ENCODE measurements around the gene ZEB1. TPM values are rescaled to one million over a fixed set of nuclear protein-coding genes. Genes with fewer than 3 reads are reported as not detected.

The ZEB1 gene
- total and polyA plus RNA-seq, 2 donors (not counting 1 experiment from before 2014, with no cell fraction given), result 73.7 to 221 TPM

DNA sequence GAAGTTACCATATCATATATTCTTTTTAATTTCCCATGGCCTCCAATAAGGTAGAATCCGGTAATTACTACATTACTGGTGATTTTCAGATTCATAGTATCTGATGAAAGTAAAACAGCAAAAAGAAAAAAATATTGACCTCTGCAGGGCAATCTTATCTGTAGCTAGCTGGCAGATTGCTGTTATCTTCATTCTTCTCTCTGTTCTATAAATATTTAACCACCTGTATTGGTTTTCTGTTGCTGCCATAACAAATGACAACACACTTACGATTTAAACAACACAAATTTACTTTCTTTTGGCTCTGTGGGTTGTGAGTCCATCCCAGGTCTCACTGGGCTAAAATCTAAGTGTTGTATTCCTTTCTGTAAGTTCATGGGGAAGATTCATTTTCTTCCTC lies 164.5 kb downstream of the ZEB1 start:
- Histone ChIP-seq H3K27me3 (ENCODE audit: control insufficient read depth, insufficient read depth, low read length) (no peaks in the 10 kb centered on the region), H3K4me2 (ENCODE audit: extremely low read depth, insufficient read depth, low read length) (no peak overlapping the region), H3K36me3 (ENCODE audit: control insufficient read depth, insufficient read depth, low read length) (no peaks in the 10 kb centered on the region), H3K9me3 (ENCODE audit: control insufficient read depth, insufficient read depth, low read depth, low read length) (no peaks in the 10 kb centered on the region), H3K9ac (ENCODE audit: insufficient read depth, low read length) (no peak overlapping the region), H4K20me1 (ENCODE audit: control insufficient read depth, extremely low read depth, insufficient read depth, low read length) (no peaks in the 10 kb centered on the region), H3K4me1 (ENCODE audit: control insufficient read depth, extremely low read depth, insufficient read depth, low read length) (no peaks in the 10 kb centered on the region), H3K79me2 (ENCODE audit: control insufficient read depth, insufficient read depth, low read length) (peaks cover 23% of the 10 kb centered on the region), H3K4me3 (replicated peaks in 1 of 4; ENCODE audit: control extremely low read depth in 1 of 4, insufficient read depth in 1 of 4, low read depth in 3 of 4, low read length in 4 of 4) (no peak overlapping the region), H2AFZ (ENCODE audit: low read length) (no peak overlapping the region), H3K27ac (ENCODE audit: insufficient read depth, low read length) (no peak overlapping the region)
- TF ChIP-seq, protein P1, sequence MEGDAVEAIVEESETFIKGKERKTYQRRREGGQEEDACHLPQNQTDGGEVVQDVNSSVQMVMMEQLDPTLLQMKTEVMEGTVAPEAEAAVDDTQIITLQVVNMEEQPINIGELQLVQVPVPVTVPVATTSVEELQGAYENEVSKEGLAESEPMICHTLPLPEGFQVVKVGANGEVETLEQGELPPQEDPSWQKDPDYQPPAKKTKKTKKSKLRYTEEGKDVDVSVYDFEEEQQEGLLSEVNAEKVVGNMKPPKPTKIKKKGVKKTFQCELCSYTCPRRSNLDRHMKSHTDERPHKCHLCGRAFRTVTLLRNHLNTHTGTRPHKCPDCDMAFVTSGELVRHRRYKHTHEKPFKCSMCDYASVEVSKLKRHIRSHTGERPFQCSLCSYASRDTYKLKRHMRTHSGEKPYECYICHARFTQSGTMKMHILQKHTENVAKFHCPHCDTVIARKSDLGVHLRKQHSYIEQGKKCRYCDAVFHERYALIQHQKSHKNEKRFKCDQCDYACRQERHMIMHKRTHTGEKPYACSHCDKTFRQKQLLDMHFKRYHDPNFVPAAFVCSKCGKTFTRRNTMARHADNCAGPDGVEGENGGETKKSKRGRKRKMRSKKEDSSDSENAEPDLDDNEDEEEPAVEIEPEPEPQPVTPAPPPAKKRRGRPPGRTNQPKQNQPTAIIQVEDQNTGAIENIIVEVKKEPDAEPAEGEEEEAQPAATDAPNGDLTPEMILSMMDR (conservative IDR thresholded peaks at IDR 0.05 in 1 of 2, IDR thresholded peaks at IDR 0.05 in 1 of 2; ENCODE audit: low read depth in 1 of 2, low read length in 2 of 2), result no peak
- TF ChIP-seq EZH2 (IDR thresholded peaks at IDR 0.05; ENCODE audit: low read length, missing control alignments), result no peak
- DNase-seq (ENCODE audit: low read depth in 2 of 2), result no peak

- Histone ChIP-seq H3K27me3 (ENCODE audit: control insufficient read depth, insufficient read depth, low read length) (no peaks in the 10 kb centered on the region), H3K4me1 (ENCODE audit: control insufficient read depth, extremely low read depth, insufficient read depth, low read length) (no peaks in the 10 kb centered on the region), H4K20me1 (ENCODE audit: control insufficient read depth, extremely low read depth, insufficient read depth, low read length) (no peaks in the 10 kb centered on the region), H3K27ac (ENCODE audit: insufficient read depth, low read length) (no peak overlapping the region), H3K9ac (ENCODE audit: insufficient read depth, low read length) (no peak overlapping the region), H3K79me2 (ENCODE audit: control insufficient read depth, insufficient read depth, low read length) (peaks cover 29% of the 10 kb centered on the region), H3K4me3 (replicated peaks in 1 of 4; ENCODE audit: control extremely low read depth in 1 of 4, insufficient read depth in 1 of 4, low read depth in 3 of 4, low read length in 4 of 4) (no peak overlapping the region), H3K9me3 (ENCODE audit: control insufficient read depth, insufficient read depth, low read depth, low read length) (no peaks in the 10 kb centered on the region), H3K4me2 (ENCODE audit: extremely low read depth, insufficient read depth, low read length) (no peak overlapping the region), H3K36me3 (ENCODE audit: control insufficient read depth, insufficient read depth, low read length) (no peaks in the 10 kb centered on the region), H2AFZ (ENCODE audit: low read length) (no peak overlapping the region)
- DNase-seq (ENCODE audit: low read depth in 2 of 2), result peak; percentile 55 to 58
- TF ChIP-seq, protein P1 (conservative IDR thresholded peaks at IDR 0.05 in 1 of 2, IDR thresholded peaks at IDR 0.05 in 1 of 2; ENCODE audit: low read depth in 1 of 2, low read length in 2 of 2), result no peak
- TF ChIP-seq EZH2 (IDR thresholded peaks at IDR 0.05; ENCODE audit: low read length, missing control alignments), result no peak
Measured at GRCh38 chr10:31484431-31485135, 165.6 kb downstream of the ZEB1 start.

DNA sequence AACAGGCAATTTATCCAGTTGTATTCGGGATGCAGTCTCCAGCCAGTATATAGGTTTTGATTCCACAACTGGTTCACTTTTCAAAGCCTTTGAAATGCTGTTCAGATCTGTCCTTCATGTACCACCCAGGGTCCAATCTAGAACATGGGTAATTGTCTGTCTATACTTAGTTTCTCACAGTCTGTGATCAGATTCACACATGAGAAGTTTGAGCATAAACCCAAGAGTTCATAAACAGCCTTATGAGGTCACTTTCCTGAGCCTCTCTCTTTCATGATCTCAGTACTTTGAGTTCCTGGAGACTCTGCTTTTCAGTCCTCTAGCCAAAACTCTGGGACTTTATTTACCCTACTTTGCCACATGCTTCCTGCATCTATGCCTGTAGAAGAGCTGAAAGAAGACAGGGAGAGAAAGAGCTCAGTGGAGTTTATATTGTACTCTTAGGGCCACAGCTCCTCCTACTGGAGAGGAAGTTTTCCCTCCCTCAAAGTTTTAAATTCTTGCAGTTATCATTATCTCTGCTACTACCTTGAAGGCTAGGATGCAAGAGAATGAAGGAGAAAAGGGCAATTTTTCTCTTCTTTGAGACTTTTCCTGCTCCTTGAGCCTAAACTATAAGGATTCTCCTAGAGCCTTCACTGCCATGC lies 172.0 kb downstream of the ZEB1 start:
- H3K9ac ChIP-seq (ENCODE audit: insufficient read depth, low read length), result no peak overlapping the region
- no peak overlapping the region for H3K27ac ChIP-seq (ENCODE audit: insufficient read depth, low read length)
- H3K4me2 ChIP-seq (ENCODE audit: extremely low read depth, insufficient read depth, low read length), result no peak overlapping the region
- TF ChIP-seq EZH2 (IDR thresholded peaks at IDR 0.05; ENCODE audit: low read length, missing control alignments), result no peak
- TF ChIP-seq, protein P1 (conservative IDR thresholded peaks at IDR 0.05 in 1 of 2, IDR thresholded peaks at IDR 0.05 in 1 of 2; ENCODE audit: low read depth in 1 of 2, low read length in 2 of 2), result peak; percentile 36 to 71
- no peaks in the 10 kb centered on the region for H4K20me1 ChIP-seq (ENCODE audit: control insufficient read depth, extremely low read depth, insufficient read depth, low read length)
- no peaks in the 10 kb centered on the region for H3K9me3 ChIP-seq (ENCODE audit: control insufficient read depth, insufficient read depth, low read depth, low read length)
- no peak overlapping the region for H2AFZ ChIP-seq (ENCODE audit: low read length)
- H3K4me3 ChIP-seq (replicated peaks in 1 of 4; ENCODE audit: control extremely low read depth in 1 of 4, insufficient read depth in 1 of 4, low read depth in 3 of 4, low read length in 4 of 4), result no peak overlapping the region
- peak; percentile 46 to 79 for DNase-seq (ENCODE audit: low read depth in 2 of 2)
- H3K27me3 ChIP-seq (ENCODE audit: control insufficient read depth, insufficient read depth, low read length), result no peaks in the 10 kb centered on the region
- no peaks in the 10 kb centered on the region for H3K36me3 ChIP-seq (ENCODE audit: control insufficient read depth, insufficient read depth, low read length)
- peaks cover 29% of the 10 kb centered on the region for H3K79me2 ChIP-seq (ENCODE audit: control insufficient read depth, insufficient read depth, low read length)
- H3K4me1 ChIP-seq (ENCODE audit: control insufficient read depth, extremely low read depth, insufficient read depth, low read length), result no peaks in the 10 kb centered on the region

All from fibroblast of lung (primary cell).